ENCODE results near the gene SPATA17.
"Not testable (repeated sequence)": the region's sequence is repeated elsewhere in the genome, so short reads cannot be mapped to it uniquely, and the experiment has no call there.

SPATA17 gene

DNA sequence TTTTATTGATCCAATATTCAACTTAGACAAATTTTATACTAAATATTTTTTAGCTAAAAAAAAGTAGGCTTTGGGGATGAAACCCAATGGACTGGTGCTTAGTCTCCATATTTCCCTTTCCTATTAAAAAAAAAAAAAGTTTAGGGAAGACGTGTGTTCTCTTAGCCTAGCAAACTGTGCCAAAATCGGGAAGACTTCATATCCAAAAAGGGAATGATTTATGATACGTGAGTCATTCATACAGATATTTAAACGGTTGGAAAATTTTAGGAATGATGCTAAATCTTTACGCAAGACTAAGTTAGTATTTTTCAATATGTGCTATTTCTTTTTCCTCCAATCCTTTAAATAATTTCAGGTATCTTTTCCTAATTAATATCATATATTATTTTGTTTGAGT is 50.7 kb downstream of the SPATA17 start:
- no peak for DNase-seq

DNA sequence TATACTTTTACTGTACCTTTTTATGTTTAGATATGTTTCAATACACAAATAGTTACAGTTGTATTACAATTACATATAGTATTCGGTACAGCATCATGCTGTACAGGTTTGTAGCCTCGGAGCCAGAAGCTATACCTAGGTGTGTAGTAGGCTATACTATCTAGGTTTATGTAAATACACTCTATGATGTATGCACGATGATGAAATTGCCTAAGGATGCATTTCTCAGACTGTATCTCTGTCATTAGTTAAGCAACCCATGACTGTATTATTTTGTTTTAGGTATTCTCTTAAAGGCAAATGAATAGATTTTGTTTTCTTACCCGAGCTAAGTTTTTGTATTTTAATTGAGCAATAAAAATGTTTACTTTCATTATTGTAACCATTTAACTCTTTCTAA is 56.4 kb downstream of the SPATA17 start:
- no peak for DNase-seq

DNA sequence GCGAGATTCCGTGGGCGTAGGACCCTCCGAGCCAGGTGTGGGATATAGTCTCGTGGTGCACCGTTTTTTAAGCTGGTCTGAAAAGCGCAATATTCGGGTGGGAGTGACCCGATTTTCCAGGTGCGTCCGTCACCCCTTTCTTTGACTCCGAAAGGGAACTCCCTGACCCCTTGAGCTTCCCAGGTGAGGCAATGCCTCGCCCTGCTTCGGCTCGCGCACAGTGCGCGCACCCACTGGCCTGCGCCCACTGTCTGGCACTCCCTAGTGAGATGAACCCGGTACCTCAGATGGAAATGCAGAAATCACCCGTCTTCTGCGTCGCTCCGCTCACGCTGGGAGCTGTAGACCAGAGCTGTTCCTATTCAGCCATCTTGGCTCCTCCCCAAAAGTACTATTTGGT is 65.0 kb downstream of the SPATA17 start:
- not testable (repeated sequence) for DNase-seq

GRCh38 chr1:217703326-217703725 is 72.2 kb downstream of the SPATA17 start:
- no peak for DNase-seq

DNA sequence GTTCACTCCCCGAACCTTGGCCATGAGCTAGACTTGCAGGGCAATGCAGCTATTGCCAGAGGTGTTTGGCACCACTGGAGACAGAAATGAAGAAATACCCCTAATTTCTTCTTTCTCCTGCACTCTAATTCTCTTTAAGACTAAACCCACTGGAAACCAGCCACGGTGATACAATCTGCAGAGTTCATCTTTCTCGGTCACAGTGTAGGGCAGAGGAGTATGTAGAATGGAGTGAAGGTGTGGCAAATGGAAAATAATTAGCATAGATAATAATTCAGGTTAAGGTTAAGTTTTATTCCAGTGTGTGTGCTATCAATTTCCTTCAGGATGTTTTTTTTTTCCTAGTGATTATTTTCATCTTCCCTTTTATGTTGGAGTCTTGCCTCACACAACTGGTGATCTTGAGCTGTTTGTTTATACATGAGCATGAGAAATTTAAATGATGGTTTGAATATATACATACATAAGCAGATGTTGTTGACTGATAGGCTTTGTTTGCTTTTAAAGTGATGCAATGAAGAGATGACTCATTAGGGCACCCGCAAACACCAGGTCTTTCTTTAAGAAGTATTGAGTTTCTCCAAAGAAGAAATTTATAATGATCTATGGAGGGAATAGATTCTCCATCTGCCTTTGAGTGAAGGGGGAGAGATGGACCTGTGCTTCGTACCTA is 81.9 kb downstream of the SPATA17 start:
- no peak for DNase-seq

GRCh38 chr1:217715681-217716080 is 84.5 kb downstream of the SPATA17 start:
- no peak for DNase-seq

- no peak for DNase-seq
Measured at GRCh38 chr1:217717959-217718358, 86.8 kb downstream of the SPATA17 start.

- no peak for DNase-seq
Measured at GRCh38 chr1:217718873-217719272, 87.7 kb downstream of the SPATA17 start.

DNA sequence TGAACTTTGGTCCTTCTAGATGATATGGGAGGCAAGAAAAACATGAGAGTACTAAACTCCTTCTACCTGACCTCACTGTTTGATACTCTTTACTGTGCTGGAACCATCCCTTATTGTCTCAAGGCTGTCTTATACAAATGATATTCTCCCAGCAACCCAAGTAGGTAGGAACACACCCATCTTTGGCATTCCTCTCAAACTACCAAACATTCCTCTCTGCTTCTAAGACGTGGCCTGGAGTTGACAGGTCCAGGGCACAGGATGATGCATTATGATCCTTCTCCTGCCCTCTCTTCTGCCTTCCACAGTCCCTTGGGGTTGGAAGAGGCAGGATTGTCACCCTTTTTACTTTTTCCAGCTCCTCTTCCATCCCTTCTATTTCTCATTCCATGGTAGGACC is 90.5 kb downstream of the SPATA17 start:
- no peak for DNase-seq

GRCh38 chr1:217734973-217735372 is 103.8 kb downstream of the SPATA17 start:
- no peak for DNase-seq

DNA sequence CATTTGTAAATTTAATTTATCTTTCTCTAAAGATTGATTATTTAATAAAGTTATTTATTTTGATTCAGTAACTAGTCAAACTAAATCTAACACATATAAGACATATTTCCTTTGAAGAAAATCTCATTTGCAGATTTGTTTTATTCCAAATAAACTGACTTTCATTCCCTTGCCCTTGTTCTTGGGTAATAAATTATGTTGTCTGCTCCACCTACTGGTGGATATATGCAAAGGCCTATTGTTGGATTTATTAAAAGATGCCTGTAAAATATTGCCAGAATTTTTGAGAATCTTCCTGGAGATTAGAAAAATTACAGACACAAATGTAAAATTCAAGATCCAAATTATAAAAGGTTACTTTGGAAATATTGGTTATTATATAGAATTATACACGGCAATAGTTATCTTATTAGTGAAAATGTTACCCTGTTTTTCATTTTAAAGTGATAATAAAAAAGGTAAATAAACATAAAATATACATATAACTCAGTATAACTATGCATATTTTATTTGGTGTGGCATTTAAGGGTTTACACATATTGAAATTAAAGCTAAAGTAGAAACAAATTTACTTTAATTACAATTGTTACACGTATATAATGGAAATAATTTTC is 116.1 kb downstream of the SPATA17 start:
- DNase-seq, result peak; percentile 42

DNA sequence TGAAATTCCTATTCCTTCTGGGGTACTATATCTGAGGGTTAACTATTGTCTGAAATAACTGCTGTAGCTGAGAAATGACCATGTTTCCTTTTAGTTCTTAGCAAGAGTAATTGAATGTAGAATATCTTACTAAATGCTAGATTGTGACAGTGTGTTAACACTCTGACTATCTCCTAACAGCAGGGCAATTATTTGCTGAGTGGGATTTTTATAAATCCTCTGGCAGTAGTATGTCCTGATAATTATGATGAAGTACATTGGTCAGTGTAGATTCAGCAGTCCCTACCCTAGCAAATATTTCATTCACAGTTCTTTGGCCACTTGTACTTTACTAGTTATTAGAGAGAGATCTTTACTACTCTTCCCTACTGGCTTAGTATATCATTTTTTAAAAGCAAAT is 138.6 kb downstream of the SPATA17 start:
- DNase-seq, result no peak

DNA sequence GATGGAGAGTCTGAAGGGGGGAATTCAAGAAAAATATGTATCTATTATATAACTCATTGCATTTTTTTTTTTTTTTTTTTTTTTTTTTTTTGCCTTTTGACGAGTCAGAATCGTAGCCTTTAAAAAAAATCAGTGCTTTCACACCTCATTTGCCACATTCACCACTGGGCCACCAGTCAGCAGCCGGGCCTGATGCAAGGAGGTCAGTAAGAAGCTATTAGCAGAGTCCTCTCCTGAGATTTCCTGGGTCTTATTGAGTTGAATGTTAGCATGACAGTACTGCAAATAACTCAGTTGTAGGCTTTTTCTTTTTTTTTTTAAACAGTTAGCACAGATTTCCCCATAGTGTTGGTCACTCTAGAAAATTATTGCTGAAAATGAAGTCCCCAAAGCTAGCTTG is 139.8 kb downstream of the SPATA17 start:
- no peak for DNase-seq

- no peak for DNase-seq
Measured at GRCh38 chr1:217776693-217777092, 145.5 kb downstream of the SPATA17 start.

DNA sequence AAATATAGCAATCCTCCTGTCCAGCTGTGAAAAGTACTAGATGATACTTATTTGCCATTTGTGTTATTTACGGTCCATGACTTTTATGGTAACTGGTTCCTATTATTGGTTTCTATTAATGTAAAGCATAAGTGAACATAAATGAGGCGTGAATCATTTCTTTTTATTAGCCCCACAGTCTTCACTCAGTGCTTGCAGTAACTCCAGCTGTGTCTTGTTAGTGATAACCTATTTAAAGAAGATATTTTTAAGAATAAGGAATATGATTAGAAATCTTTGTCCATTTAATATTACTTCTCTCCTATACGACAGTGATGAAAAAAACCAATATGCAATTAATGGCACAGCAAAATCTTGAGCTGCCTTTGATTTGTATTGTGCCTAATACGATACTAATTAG is 149.9 kb downstream of the SPATA17 start:
- no peak for DNase-seq

GRCh38 chr1:217791091-217791490 is 159.9 kb downstream of the SPATA17 start:
- DNase-seq, result no peak

- DNase-seq, result no peak
Measured at GRCh38 chr1:217805792-217806191, 174.6 kb downstream of the SPATA17 start.

DNA sequence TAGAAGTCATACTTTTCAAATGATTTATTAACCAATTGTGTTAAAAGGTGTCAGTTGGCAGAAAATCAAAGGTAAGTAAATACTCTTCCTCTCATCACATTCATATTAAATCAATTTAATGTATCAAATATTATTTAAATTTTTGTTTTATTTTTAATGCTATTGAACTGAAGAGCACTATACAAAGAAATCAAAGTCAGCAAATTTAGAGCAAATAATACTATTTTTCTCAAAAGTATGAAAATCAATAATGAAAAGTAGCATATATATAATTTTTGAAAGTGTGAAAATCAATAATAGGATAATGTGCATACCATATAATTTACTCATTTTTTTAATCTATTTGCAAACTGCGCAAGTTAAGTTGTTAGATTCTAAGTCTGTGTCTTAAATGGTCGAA is 181.0 kb downstream of the SPATA17 start:
- DNase-seq, result no peak

GRCh38 chr1:217813031-217813430 is 181.9 kb downstream of the SPATA17 start:
- DNase-seq, result no peak

GRCh38 chr1:217837691-217838090 is 206.5 kb downstream of the SPATA17 start:
- DNase-seq, result no peak

- no peak for DNase-seq
Measured at GRCh38 chr1:217839161-217839560, 208.0 kb downstream of the SPATA17 start.

DNA sequence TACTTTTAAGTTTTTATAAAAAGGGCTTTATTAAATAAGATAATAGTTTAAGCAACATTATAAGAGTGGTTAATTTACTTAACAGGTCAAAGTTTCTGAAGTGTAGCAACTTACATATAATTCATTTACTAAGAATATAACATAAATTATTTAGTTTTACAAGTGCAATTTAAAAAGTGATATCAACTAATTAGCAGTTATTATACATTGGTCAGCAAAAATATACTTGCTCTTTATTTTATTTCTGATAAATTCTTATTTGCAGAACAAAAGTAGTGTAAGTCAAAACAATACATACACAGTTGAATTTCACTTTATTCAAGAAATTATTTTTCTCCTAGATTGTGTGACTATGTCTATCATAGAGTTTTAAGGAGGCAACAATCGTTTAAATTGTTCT is 215.6 kb downstream of the SPATA17 start:
- no peak for DNase-seq

DNA sequence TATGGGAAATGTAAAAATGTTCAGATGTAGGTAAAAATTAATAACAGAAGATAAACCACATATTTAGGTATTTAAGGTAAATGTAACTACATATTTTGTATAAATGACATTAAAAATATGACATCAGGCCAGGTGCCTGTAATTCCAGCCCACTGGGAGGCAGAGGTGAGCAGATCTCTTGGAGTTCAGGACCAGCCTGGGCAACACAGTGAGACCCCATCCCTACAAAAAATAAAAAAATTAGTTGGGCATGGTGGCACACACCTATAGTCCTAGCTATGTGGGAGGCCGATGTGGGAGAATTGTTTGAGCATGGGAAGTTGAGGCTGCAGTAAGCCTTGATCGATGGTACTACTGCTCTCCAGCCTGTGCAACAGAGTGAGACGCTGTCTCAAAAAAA is 216.5 kb downstream of the SPATA17 start:
- DNase-seq, result no peak

DNA sequence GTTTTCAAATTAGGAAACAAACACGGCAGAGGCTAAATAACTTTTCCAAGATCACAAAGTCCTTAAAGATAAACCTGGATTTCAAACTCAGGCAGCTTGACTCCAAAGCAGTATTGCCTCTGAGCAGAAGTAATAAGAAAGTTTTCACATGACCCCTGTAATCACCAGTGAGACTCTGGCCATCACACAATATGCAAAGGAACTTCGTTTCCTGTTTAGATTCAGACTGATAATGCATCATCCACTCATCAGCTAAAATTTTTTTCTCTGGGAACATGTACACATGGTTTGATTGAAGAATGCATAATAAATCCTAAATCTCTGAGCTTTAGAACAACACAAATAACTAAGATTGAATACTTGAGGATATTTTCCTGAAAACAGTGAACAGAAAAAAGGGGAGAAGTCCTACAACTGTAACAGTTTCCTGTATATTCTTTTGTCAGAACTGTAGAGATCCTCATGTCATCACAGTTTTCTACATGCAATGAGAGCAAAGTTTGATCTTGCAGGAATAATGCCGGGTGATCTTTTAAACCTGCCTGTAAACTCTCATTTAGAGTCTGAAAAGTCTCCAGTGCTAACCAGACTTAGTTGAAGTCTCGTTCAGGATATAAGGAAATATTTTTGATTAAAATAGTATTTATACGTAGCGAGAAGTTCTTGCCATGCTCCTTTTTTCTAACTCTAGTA is 225.3 kb downstream of the SPATA17 start:
- no peak for DNase-seq

All from NCI-H1048 (cell line).